Endothelial cell of umbilical vein (primary cell): Measurements from ENCODE around the gene ROBO4. TPM values are rescaled to one million over a fixed set of nuclear protein-coding genes. Genes with fewer than 3 reads are reported as not detected.

Experiments used
- BruUV-seq: library from RNA; stranded (reverse); fragments of 400-500 nt; replicated peaks from 2 replicates; lab custom pipeline; 2021; lab: Mats Ljungman, UMichigan
- CTCF ChIA-PET: fragments of 300-600, 350-600 bp; sonication (Branson Sonifier 250); formaldehyde crosslinking; loops from one replicate; lab custom pipeline; 2021; ENCODE audit warnings: antibody characterized with exemption, inconsistent platforms; lab: Charles Lee
- POLR2A ChIA-PET: fragments of 300-600, 350-600 bp; sonication (Branson Sonifier 250); formaldehyde crosslinking; loops from one replicate; lab custom pipeline; 2021; ENCODE audit warnings: antibody characterized with exemption, inconsistent platforms; lab: Charles Lee
- DNase-seq: peaks from one replicate; pipeline ENCODE4 v3.0.0-alpha.2; 2011; ENCODE audit warnings: low read depth, low spot score
- FAIRE-seq: peaks from 2 replicates; lab custom pipeline; 2011; peaks lifted over from hg19 to GRCh38; lab: Jason Lieb, UNC
- H2AFZ ChIP-seq: 2 replicates; pipeline ENCODE4 v1.6.0; 2012; ENCODE audit warnings: low read depth, low read length, control low read depth, inconsistent platforms
- H3K27ac ChIP-seq: 2 replicates; pipeline ENCODE4 v1.5.1; 2011; ENCODE audit warnings: low read depth, mild to moderate bottlenecking, control low read depth, low read length, moderate library complexity; ENCODE audit not compliant: insufficient read depth
- H3K27me3 ChIP-seq, 2 experiments: 2 replicates each; pipeline versions ENCODE4 v1.6.0 to v1.6.1; 2011; ENCODE audit warnings: low read length in 2 of 2, mixed read lengths in 1 of 2; ENCODE audit not compliant: control insufficient read depth in 2 of 2, insufficient read depth in 2 of 2
- H3K36me3 ChIP-seq, 2 experiments: 2 replicates in 1 of 2; 3 replicates in 1 of 2; pipeline ENCODE4 v1.5.1; 2011; ENCODE audit warnings: low read length in 2 of 2, mild to moderate bottlenecking in 1 of 2, moderate library complexity in 1 of 2; ENCODE audit not compliant: control insufficient read depth in 2 of 2, insufficient read depth in 2 of 2; ENCODE audit errors: extremely low read depth in 1 of 2
- H3K4me1 ChIP-seq: 3 replicates; pipeline ENCODE4 v1.5.1; 2011; ENCODE audit warnings: mild to moderate bottlenecking, low read length; ENCODE audit not compliant: control insufficient read depth, insufficient read depth; ENCODE audit errors: extremely low read depth
- H3K4me2 ChIP-seq: 2 replicates; pipeline ENCODE4 v1.6.1; 2011; ENCODE audit warnings: low read length, control low read depth, mixed read lengths; ENCODE audit not compliant: insufficient read depth
- H3K4me3 ChIP-seq, 3 experiments: fragments of 200-600 bp in 1 of 3; sonication (generic), shearing (Covaris generic) in 1 of 3; replicated peaks in 1 of 3; 2 replicates each; pipeline ENCODE4 v1.5.1; 2011 to 2016; ENCODE audit warnings: control low read depth in 3 of 3, low read length in 3 of 3, mild to moderate bottlenecking in 2 of 3, inconsistent platforms in 1 of 3, low read depth in 1 of 3, moderate library complexity in 1 of 3; ENCODE audit not compliant: insufficient read depth in 1 of 3
- H3K79me2 ChIP-seq: 2 replicates; pipeline ENCODE4 v1.6.0; 2012; ENCODE audit warnings: low read length, inconsistent platforms; ENCODE audit not compliant: control insufficient read depth, insufficient read depth
- H3K9ac ChIP-seq: replicated peaks from 2 replicates; pipeline ENCODE3; 2011; ENCODE audit warnings: low read length, control low read depth; ENCODE audit not compliant: insufficient read depth; ENCODE audit errors: extremely low read depth
- H3K9me1 ChIP-seq: replicated peaks from 3 replicates; pipeline ENCODE4 v1.6.0; 2011; ENCODE audit warnings: mild to moderate bottlenecking, low read length; ENCODE audit not compliant: control insufficient read depth, insufficient read depth; ENCODE audit errors: extremely low read depth
- H3K9me3 ChIP-seq: replicated peaks from 2 replicates; pipeline ENCODE4 v1.5.1; 2012; ENCODE audit warnings: low read length, inconsistent platforms; ENCODE audit not compliant: control insufficient read depth, insufficient read depth
- H4K20me1 ChIP-seq: replicated peaks from 2 replicates; pipeline ENCODE3; 2011; ENCODE audit warnings: mild to moderate bottlenecking, low read length; ENCODE audit not compliant: control insufficient read depth, insufficient read depth; ENCODE audit errors: extremely low read depth
- EZH2 ChIP-seq: IDR thresholded peaks from 2 replicates; pipeline ENCODE4 v1.6.1; 2012; ENCODE audit warnings: borderline replicate concordance, low read depth, mild to moderate bottlenecking, moderate library complexity, low read length, inconsistent platforms; ENCODE audit not compliant: severe bottlenecking
- FOS ChIP-seq: IDR thresholded peaks from 2 replicates; pipeline ENCODE4 v1.6.1; 2011; ENCODE audit warnings: mild to moderate bottlenecking, low read length, moderate library complexity, borderline replicate concordance; ENCODE audit not compliant: insufficient read depth
- GATA2 ChIP-seq: IDR thresholded peaks from 2 replicates; pipeline ENCODE4 v1.7.0; 2011; ENCODE audit warnings: low read depth, mild to moderate bottlenecking, moderate library complexity, mixed read lengths, low read length; ENCODE audit not compliant: insufficient read length, insufficient read depth
- JUN ChIP-seq: IDR thresholded peaks from 2 replicates; pipeline ENCODE4 v1.6.1; 2011; ENCODE audit warnings: borderline replicate concordance, low read depth; ENCODE audit not compliant: insufficient read length, insufficient read depth
- MYC ChIP-seq: IDR thresholded peaks from one replicate; pipeline ENCODE4 v1.6.1; 2011; ENCODE audit warnings: mild to moderate bottlenecking, low read depth, low read length
- POLR2A ChIP-seq: IDR thresholded peaks from 2 replicates; pipeline ENCODE4 v1.6.1; 2012; ENCODE audit warnings: low read depth, mild to moderate bottlenecking, control low read depth, low read length
- POLR2AphosphoS5 ChIP-seq: IDR thresholded peaks from 2 replicates; pipeline ENCODE4 v1.6.1; 2012; ENCODE audit warnings: low read depth, mild to moderate bottlenecking, control low read depth, low read length, moderate library complexity; ENCODE audit not compliant: insufficient read depth
- dilution Hi-C: fragments of 300-500 bp; cut with MboI; formaldehyde crosslinking; loops from one replicate; pipeline ENCODE4 v1.15.0; 2019; ENCODE audit warnings: low sequenced_read_pairs; ENCODE audit not compliant: extremely low pct_ligation_motif_present
- intact Hi-C: fragments of 100-400 bp; cut with micrococcal nuclease; formaldehyde crosslinking; loops from one replicate; pipeline ENCODE4 v1.10.0; 2022
- polyA plus RNA-seq, 4 experiments: library from polyadenylated mRNA; depleted of rRNA in 3 of 4; stranded (reverse) in 3 of 4; unstranded in 1 of 4; fragments of >200 nt; gene quantifications; 2 replicates each; pipeline versions ENCODE4 v1.2.1 to v1.2.3, GENCODE V29; 2011 to 2012; ENCODE audit warnings: missing spikeins in 1 of 4
- total RNA-seq: library from RNA; stranded (reverse); gene quantifications from 2 replicates; pipeline ENCODE4 v1.2.3, GENCODE V29; 2021
- TF ChIP-seq, protein P1 (sequence below): IDR thresholded peaks from 2 replicates; pipeline ENCODE4 v1.6.1; 2011; ENCODE audit not compliant: insufficient read depth, insufficient read length
- TF ChIP-seq, protein P2 (sequence below), 2 donors: IDR thresholded peaks; 1 replicate in 1 of 2; 2 replicates in 1 of 2; pipeline ENCODE4 v1.5.1; 2011; ENCODE audit warnings: low read length in 2 of 2, mild to moderate bottlenecking in 2 of 2, moderate library complexity in 2 of 2, control low read depth in 1 of 2, inconsistent platforms in 1 of 2, low read depth in 1 of 2; ENCODE audit not compliant: insufficient read depth in 1 of 2; ENCODE audit errors: extremely low read depth in 1 of 2

Gene ROBO4
- total and polyA plus RNA-seq, 2 donors (not counting 3 experiments of a cell fraction or from before 2014, with no cell fraction given): 260 to 474 TPM

DNA sequence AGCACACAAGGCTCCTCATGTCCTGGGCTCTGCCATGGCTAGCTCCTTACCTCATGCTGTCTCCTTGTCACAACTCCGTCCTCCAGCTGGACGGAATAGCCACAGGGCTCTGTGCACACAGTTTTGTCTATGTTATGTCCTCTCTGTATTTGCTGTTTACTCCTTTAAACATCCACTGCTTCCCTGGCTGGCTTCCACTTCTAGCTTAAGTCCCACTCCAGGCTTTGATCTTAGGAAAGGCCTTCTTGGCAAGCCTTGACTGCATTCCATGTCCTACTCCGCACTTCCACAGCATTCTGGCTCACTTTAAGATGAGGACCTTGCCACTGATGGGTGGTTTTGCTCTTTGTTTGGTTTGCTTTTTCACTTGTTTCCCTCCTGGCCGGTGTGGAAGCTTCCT lies 55.4 kb downstream of the ROBO4 start:
- FAIRE-seq: no peak
- H3K4me1 ChIP-seq: peaks cover 1% of the 10 kb centered on the region
- POLR2A ChIA-PET: no interaction called here

More for the DNA sequence above, 55.4 kb downstream of the ROBO4 start:
- Histone ChIP-seq H3K27ac (no peak overlapping the region), H3K9me1 (no peaks in the 10 kb centered on the region), H3K79me2 (no peaks in the 10 kb centered on the region), H3K4me2 (no peak overlapping the region), H3K4me3 (no peak overlapping the region), H3K27me3 (peaks cover 79 to 95% of the 10 kb centered on the region in 2 experiments), H2AFZ (no peak overlapping the region), H4K20me1 (no peaks in the 10 kb centered on the region), H3K36me3 (no peaks in the 10 kb centered on the region), H3K9ac (no peak overlapping the region), H3K9me3 (no peaks in the 10 kb centered on the region)
- dilution Hi-C loops: no loop called here
- DNase-seq: no peak
- TF ChIP-seq MYC (no peak), POLR2AphosphoS5 (no peak), GATA2 (no peak), FOS (no peak), JUN (no peak), EZH2 (no peak), POLR2A (no peak)
- TF ChIP-seq, protein P1, sequence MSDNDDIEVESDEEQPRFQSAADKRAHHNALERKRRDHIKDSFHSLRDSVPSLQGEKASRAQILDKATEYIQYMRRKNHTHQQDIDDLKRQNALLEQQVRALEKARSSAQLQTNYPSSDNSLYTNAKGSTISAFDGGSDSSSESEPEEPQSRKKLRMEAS: no peak
- TF ChIP-seq, protein P2, sequence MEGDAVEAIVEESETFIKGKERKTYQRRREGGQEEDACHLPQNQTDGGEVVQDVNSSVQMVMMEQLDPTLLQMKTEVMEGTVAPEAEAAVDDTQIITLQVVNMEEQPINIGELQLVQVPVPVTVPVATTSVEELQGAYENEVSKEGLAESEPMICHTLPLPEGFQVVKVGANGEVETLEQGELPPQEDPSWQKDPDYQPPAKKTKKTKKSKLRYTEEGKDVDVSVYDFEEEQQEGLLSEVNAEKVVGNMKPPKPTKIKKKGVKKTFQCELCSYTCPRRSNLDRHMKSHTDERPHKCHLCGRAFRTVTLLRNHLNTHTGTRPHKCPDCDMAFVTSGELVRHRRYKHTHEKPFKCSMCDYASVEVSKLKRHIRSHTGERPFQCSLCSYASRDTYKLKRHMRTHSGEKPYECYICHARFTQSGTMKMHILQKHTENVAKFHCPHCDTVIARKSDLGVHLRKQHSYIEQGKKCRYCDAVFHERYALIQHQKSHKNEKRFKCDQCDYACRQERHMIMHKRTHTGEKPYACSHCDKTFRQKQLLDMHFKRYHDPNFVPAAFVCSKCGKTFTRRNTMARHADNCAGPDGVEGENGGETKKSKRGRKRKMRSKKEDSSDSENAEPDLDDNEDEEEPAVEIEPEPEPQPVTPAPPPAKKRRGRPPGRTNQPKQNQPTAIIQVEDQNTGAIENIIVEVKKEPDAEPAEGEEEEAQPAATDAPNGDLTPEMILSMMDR (IDR thresholded peaks at IDR 0.05; ENCODE audit: extremely low read depth in 1 of 2, insufficient read depth in 1 of 2, low read depth in 1 of 2, low read length in 2 of 2): no peak
- BruUV-seq: no TSS peak
- intact Hi-C loops: no loop called here
- CTCF ChIA-PET: interaction anchor here (1.6 to 5.1 kb wide), 3 partner anchors 24 to 173 kb away, joined by 4 to 26 read pairs (median 8); no protein-coding TSS in a partner anchor
